Measurements from ENCODE around the gene TRIM59. TPM values are rescaled to one million over a fixed set of nuclear protein-coding genes. Genes with fewer than 3 reads are reported as not detected.

The TRIM59 gene
- total RNA-seq, 4 donors from 2014 or later: 0.32 to 1.6 (median 1.4) TPM

- TF ChIP-seq CTCF (IDR thresholded peaks at IDR 0.05): no peak
Measured at GRCh38 chr3:160409812-160410610, 39.6 kb downstream of the TRIM59 start.

GRCh38 chr3:160403796-160404470 lies 45.7 kb downstream of the TRIM59 start:
- no peak for TF ChIP-seq CTCF (IDR thresholded peaks at IDR 0.05)
- ATAC-seq (ENCODE audit: low FRiP score): no peak
- no peak for DNase-seq (ENCODE audit: low spot score)

More at GRCh38 chr3:160409812-160410610, 39.6 kb downstream of the TRIM59 start:
- DNase-seq (ENCODE audit: low spot score) (no peak), ATAC-seq (ENCODE audit: low FRiP score) (no peak)

- DNase-seq (ENCODE audit: low spot score) (no peak), ATAC-seq (ENCODE audit: low FRiP score) (no peak)
- no peak for TF ChIP-seq CTCF (IDR thresholded peaks at IDR 0.05)
Measured at GRCh38 chr3:160403028-160403545, 46.5 kb downstream of the TRIM59 start.

GRCh38 chr3:160402221-160403027 lies 47.2 kb downstream of the TRIM59 start:
- no peak for DNase-seq (ENCODE audit: low spot score)
- TF ChIP-seq CTCF (IDR thresholded peaks at IDR 0.05): no peak
- no peak for ATAC-seq (ENCODE audit: low FRiP score)

GRCh38 chr3:160401291-160402095 lies 48.1 kb downstream of the TRIM59 start:
- DNase-seq (ENCODE audit: low spot score): no peak
- no peak for ATAC-seq (ENCODE audit: low FRiP score)
- TF ChIP-seq CTCF (IDR thresholded peaks at IDR 0.05): no peak

GRCh38 chr3:160400702-160401150 lies 48.9 kb downstream of the TRIM59 start:
- TF ChIP-seq CTCF (IDR thresholded peaks at IDR 0.05): no peak
- DNase-seq (ENCODE audit: low spot score) (no peak), ATAC-seq (ENCODE audit: low FRiP score) (peak; percentile 14)

Measured in omental fat pad (tissue), 4 donors.